Endodermal cell (in vitro differentiated cells): ENCODE data around the gene WFDC2. TPM values are rescaled to one million over a fixed set of nuclear protein-coding genes. Genes with fewer than 3 reads are reported as not detected.

Experiments
- DNase-seq: peaks from one replicate; pipeline ENCODE4 v3.0.0-alpha.2; 2017
- H3K27ac ChIP-seq: 2 replicates; pipeline ENCODE4 v1.5.1; 2013; ENCODE audit warnings: mild to moderate bottlenecking, low read depth, low read length, moderate library complexity
- H3K27me3 ChIP-seq: 2 replicates; pipeline ENCODE4 v1.6.1; 2013; ENCODE audit warnings: mild to moderate bottlenecking, low read length, moderate library complexity; ENCODE audit not compliant: insufficient read depth, control insufficient read depth, poor library complexity, severe bottlenecking
- H3K36me3 ChIP-seq: 2 replicates; pipeline ENCODE4 v1.7.0; 2013; ENCODE audit warnings: mild to moderate bottlenecking, low read length, moderate library complexity; ENCODE audit not compliant: control insufficient read depth, insufficient read depth
- H3K4me1 ChIP-seq: one replicate; pipeline ENCODE4 v1.7.0; 2013; ENCODE audit warnings: low read length; ENCODE audit not compliant: control insufficient read depth, insufficient read depth
- H3K4me3 ChIP-seq: 2 replicates; pipeline ENCODE4 v1.5.1; 2013; ENCODE audit warnings: mild to moderate bottlenecking, low read length, moderate library complexity
- H3K9ac ChIP-seq: 2 replicates; pipeline ENCODE4 v1.6.1; 2013; ENCODE audit warnings: mild to moderate bottlenecking, low read length, moderate library complexity; ENCODE audit not compliant: poor library complexity, severe bottlenecking; ENCODE audit errors: extremely low read depth
- H3K9me3 ChIP-seq: 2 replicates; pipeline ENCODE4 v1.6.1; 2013; ENCODE audit warnings: mild to moderate bottlenecking, low read length, moderate library complexity; ENCODE audit not compliant: control insufficient read depth
- H3K27ac Mint-ChIP-seq: 2 replicates; pipeline ENCODE4 v1.8.0; 2020; ENCODE audit warnings: mixed read lengths
- H3K27me3 Mint-ChIP-seq: 2 replicates; pipeline ENCODE4 v1.8.0; 2021; ENCODE audit warnings: mild to moderate bottlenecking, mixed read lengths; ENCODE audit not compliant: insufficient read depth
- H3K36me3 Mint-ChIP-seq: 2 replicates; pipeline ENCODE4 v1.8.0; 2020; ENCODE audit warnings: low read depth, mixed read lengths
- H3K4me1 Mint-ChIP-seq: 2 replicates; pipeline ENCODE4 v1.8.0; 2020; ENCODE audit warnings: mixed read lengths
- H3K4me3 Mint-ChIP-seq: 2 replicates; pipeline ENCODE4 v1.8.0; 2020; ENCODE audit warnings: mild to moderate bottlenecking, moderate library complexity, mixed read lengths
- H3K9me3 Mint-ChIP-seq: 2 replicates; pipeline ENCODE4 v1.8.0; 2020; ENCODE audit warnings: mild to moderate bottlenecking, mixed read lengths
- WGBS, 2 experiments: methylation state at CpG; one replicate each; pipeline versions ENCODE4 v1.1.5 to v1.1.7; 2013; ENCODE audit warnings: missing lambda C conversion rate in 2 of 2, mixed read lengths in 1 of 2; ENCODE audit not compliant: insufficient coverage in 1 of 2, insufficient read length in 1 of 2; 5-methylcytosine and 5-hydroxymethylcytosine counted together
- total RNA-seq, 2 donors: library from RNA; stranded (reverse); fragmentation: NEBNext Ultra II Directional in 1 of 2; extraction: Animal tissue kit (Norgen Biotek cat#: 25700) in 1 of 2; gene quantifications; 2 replicates in 1 of 2; 3 replicates in 1 of 2; pipeline ENCODE4 v1.2.1, GENCODE V29; 2021
- TF ChIP-seq, protein P1 (sequence below): fragments of 200-600 bp; sonication (generic); conservative IDR thresholded peaks from 2 replicates; pipeline ENCODE4 v1.5.0; 2021; ENCODE audit warnings: antibody characterized with exemption, mild to moderate bottlenecking

Gene WFDC2
- total RNA-seq, 2 donors from 2014 or later = 304 to 580 TPM

DNA sequence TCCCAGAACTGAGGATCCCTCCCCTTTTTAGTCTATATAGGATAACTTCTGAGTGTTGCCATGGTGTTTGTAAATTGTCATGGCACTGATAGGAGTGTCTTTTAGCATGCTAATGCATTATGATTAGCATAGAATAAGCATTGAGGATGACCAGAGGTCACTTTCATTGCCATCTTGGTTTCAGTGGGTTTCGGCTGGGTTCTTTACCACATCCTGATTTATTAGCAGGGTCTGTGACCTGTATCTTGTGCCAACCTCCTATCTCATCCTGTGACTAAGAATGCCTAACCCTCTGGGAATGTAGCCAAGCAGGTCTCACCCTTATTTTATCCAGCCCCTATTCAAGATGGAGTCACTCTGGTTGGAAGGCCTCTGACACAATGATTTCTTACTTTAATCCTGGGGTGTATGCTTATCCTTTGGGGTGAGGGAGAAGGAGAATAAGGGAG lies 19.6 kb downstream of the WFDC2 start:
- peaks cover 27% of the 10 kb centered on the region for H3K4me1 Mint-ChIP-seq
- no peaks in the 10 kb centered on the region for H3K4me1 ChIP-seq
- no peaks in the 10 kb centered on the region for H3K9me3 Mint-ChIP-seq
- H3K36me3 Mint-ChIP-seq = peaks cover 3% of the 10 kb centered on the region
- H3K27me3 ChIP-seq = no peaks in the 10 kb centered on the region
- DNase-seq = no peak
- no peaks in the 10 kb centered on the region for H3K9me3 ChIP-seq
- H3K9ac ChIP-seq = no peak overlapping the region
- H3K27ac ChIP-seq = no peak overlapping the region
- TF ChIP-seq, protein P1, sequence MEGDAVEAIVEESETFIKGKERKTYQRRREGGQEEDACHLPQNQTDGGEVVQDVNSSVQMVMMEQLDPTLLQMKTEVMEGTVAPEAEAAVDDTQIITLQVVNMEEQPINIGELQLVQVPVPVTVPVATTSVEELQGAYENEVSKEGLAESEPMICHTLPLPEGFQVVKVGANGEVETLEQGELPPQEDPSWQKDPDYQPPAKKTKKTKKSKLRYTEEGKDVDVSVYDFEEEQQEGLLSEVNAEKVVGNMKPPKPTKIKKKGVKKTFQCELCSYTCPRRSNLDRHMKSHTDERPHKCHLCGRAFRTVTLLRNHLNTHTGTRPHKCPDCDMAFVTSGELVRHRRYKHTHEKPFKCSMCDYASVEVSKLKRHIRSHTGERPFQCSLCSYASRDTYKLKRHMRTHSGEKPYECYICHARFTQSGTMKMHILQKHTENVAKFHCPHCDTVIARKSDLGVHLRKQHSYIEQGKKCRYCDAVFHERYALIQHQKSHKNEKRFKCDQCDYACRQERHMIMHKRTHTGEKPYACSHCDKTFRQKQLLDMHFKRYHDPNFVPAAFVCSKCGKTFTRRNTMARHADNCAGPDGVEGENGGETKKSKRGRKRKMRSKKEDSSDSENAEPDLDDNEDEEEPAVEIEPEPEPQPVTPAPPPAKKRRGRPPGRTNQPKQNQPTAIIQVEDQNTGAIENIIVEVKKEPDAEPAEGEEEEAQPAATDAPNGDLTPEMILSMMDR = no peak
- WGBS, 2 experiments = 93 to 100% methylated on average over 1 of the region's 1 CpG
- peaks cover 2% of the 10 kb centered on the region for H3K27me3 Mint-ChIP-seq
- H3K27ac Mint-ChIP-seq = no peak overlapping the region
- no peak overlapping the region for H3K4me3 Mint-ChIP-seq
- H3K4me3 ChIP-seq = no peak overlapping the region
- no peaks in the 10 kb centered on the region for H3K36me3 ChIP-seq

DNA sequence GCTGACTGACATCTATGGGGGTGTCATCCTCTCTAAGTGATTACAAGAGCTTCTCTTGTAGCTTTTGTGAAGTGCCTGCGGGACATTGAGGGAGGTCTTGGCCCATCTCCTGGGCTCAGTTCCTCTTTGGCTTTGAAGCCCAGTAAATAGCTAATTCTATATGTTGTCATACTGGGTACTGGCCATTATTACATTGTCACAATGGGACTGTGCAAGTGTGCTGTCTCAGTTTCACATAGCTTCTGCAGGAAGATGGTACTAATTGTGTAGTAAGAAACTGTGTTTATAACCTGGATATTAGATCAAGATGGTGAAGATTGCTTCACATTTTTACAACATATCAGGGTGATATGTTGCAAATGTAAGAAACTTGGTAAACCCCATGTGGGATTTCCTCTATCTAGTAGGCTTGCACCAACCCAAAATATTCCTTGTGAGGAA lies 26.0 kb downstream of the WFDC2 start:
- Histone ChIP-seq H3K4me1 (peaks cover 3% of the 10 kb centered on the region), H3K36me3 (no peaks in the 10 kb centered on the region), H3K9me3 (no peaks in the 10 kb centered on the region), H3K27me3 (peaks cover 13% of the 10 kb centered on the region), H3K9ac (no peak overlapping the region), H3K4me3 (no peak overlapping the region), H3K27ac (no peak overlapping the region)
- Mint-ChIP-seq H3K36me3 (peaks cover 3% of the 10 kb centered on the region), H3K27ac (no peak overlapping the region), H3K27me3 (peaks cover 21% of the 10 kb centered on the region), H3K4me3 (no peak overlapping the region), H3K9me3 (no peaks in the 10 kb centered on the region), H3K4me1 (peaks cover 24% of the 10 kb centered on the region)
- no peak for DNase-seq
- 96 to 100% methylated on average over 1 of the region's 1 CpG for WGBS, 2 experiments
- TF ChIP-seq, protein P1 = no peak

DNA sequence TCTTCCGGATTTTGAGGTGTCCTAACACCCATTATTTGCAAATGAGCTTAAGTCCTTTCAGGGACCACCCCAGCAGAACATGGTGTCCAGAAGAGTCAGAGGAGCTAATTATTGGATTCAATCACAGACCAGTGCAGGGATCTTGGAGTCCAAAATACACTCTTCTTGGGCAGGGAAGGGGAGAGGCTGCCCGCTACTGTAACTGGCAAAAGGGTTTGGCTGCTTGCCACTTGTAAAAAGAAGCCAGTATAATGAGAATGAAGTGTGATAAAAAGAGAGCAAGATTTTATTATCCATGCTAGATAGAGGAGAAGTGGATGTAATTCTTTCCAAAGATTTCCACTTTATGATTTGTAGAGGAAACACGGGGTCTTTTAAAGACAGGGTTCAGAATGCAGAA lies 26.6 kb downstream of the WFDC2 start:
- Mint-ChIP-seq H3K27me3 (peaks cover 26% of the 10 kb centered on the region), H3K4me1 (peaks cover 24% of the 10 kb centered on the region), H3K4me3 (no peak overlapping the region), H3K9me3 (no peaks in the 10 kb centered on the region), H3K36me3 (peaks cover 3% of the 10 kb centered on the region), H3K27ac (no peak overlapping the region)
- Histone ChIP-seq H3K9me3 (no peaks in the 10 kb centered on the region), H3K27me3 (peaks cover 20% of the 10 kb centered on the region), H3K4me3 (no peak overlapping the region), H3K4me1 (peaks cover 3% of the 10 kb centered on the region), H3K36me3 (no peaks in the 10 kb centered on the region), H3K27ac (no peak overlapping the region), H3K9ac (no peak overlapping the region)
- TF ChIP-seq, protein P1 = no peak
- DNase-seq = no peak
- 92% methylated on average over 2 to 3 of the region's 3 CpGs for WGBS, 2 experiments
